Neural cell (in vitro differentiated cells): ENCODE results near the gene IPPK. TPM values are rescaled to one million over a fixed set of nuclear protein-coding genes. Genes with fewer than 3 reads are reported as not detected.

Source experiments
- H2AFZ ChIP-seq: fragments of 200-600, 300-800 bp; sonication (generic), shearing (Covaris generic); 2 replicates; pipeline ENCODE4 v1.6.0; 2014; ENCODE audit warnings: low read depth, mild to moderate bottlenecking, antibody characterized with exemption, low read length, moderate library complexity
- H3F3A ChIP-seq: fragments of 200-600 bp; shearing (Covaris generic); 2 replicates; pipeline ENCODE4 v1.6.1; 2016; ENCODE audit warnings: mild to moderate bottlenecking, moderate library complexity, mixed read lengths, antibody characterized with exemption, low read length; ENCODE audit not compliant: insufficient read depth, poor library complexity, severe bottlenecking
- H3K27ac ChIP-seq: fragments of 200-600, 300-800 bp; sonication (generic), shearing (Covaris generic); 2 replicates; pipeline ENCODE4 v1.5.1; 2014; ENCODE audit warnings: mild to moderate bottlenecking, low read length, moderate library complexity
- H3K27me3 ChIP-seq: fragments of 300-800, 200-600 bp; sonication (generic), shearing (Covaris generic); 2 replicates; pipeline ENCODE4 v1.6.0; 2014; ENCODE audit warnings: mild to moderate bottlenecking, low read depth, low read length, moderate library complexity; ENCODE audit not compliant: insufficient read depth
- H3K36me3 ChIP-seq: fragments of 300-800, 200-600 bp; sonication (generic), shearing (Covaris generic); 2 replicates; pipeline ENCODE4 v1.5.1; 2014; ENCODE audit warnings: mild to moderate bottlenecking, antibody characterized with exemption, low read length, moderate library complexity; ENCODE audit not compliant: insufficient read depth
- H3K4me2 ChIP-seq: fragments of 300-800, 200-600 bp; sonication (generic), shearing (Covaris generic); 2 replicates; pipeline ENCODE4 v1.6.0; 2014; ENCODE audit warnings: mild to moderate bottlenecking, low read length
- H3K4me3 ChIP-seq: fragments of 300-800, 200-600 bp; sonication (generic), shearing (Covaris generic); 2 replicates; pipeline ENCODE4 v1.5.1; 2014; ENCODE audit warnings: mild to moderate bottlenecking, low read length, moderate library complexity
- H3K79me2 ChIP-seq: fragments of 200-600 bp; shearing (Covaris generic); replicated peaks from 2 replicates; pipeline ENCODE4 v1.6.0; 2014; ENCODE audit warnings: mild to moderate bottlenecking, low read length, moderate library complexity; ENCODE audit not compliant: insufficient read depth
- H3K9ac ChIP-seq: fragments of 300-800, 200-600 bp; sonication (generic), shearing (Covaris generic); 2 replicates; pipeline ENCODE4 v1.6.1; 2016; ENCODE audit warnings: mild to moderate bottlenecking, low read length, mixed read lengths
- H3K9me2 ChIP-seq: fragments of 200-600 bp; shearing (Covaris generic); 2 replicates; pipeline ENCODE4 v1.6.1; 2016; ENCODE audit warnings: mild to moderate bottlenecking, low read length, mixed read lengths; ENCODE audit not compliant: insufficient read depth
- H3K9me3 ChIP-seq: fragments of 200-600, 300-800 bp; sonication (generic), shearing (Covaris generic); 2 replicates; pipeline ENCODE4 v1.6.1; 2016; ENCODE audit warnings: mild to moderate bottlenecking, mixed run types, low read length, moderate library complexity, mixed read lengths
- H4K20me1 ChIP-seq: fragments of 200-600 bp; shearing (Covaris generic); 2 replicates; pipeline ENCODE4 v1.6.1; 2016; ENCODE audit warnings: mild to moderate bottlenecking, mixed run types; ENCODE audit not compliant: insufficient read depth
- CTCF ChIP-seq: fragments of 450-650 bp; IDR thresholded peaks from 2 replicates; pipeline ENCODE4 v1.5.1; 2014; ENCODE audit warnings: antibody characterized with exemption, mild to moderate bottlenecking, moderate library complexity; ENCODE audit not compliant: poor library complexity, severe bottlenecking
- EP300 ChIP-seq: fragments of 450-650 bp; conservative IDR thresholded peaks from 2 replicates; pipeline ENCODE4 v1.6.1; 2014; ENCODE audit warnings: antibody characterized with exemption, mild to moderate bottlenecking, moderate library complexity; ENCODE audit not compliant: poor library complexity, severe bottlenecking
- EZH2 ChIP-seq: fragments of 200-600, 300-800 bp; shearing (Covaris generic), sonication (generic); IDR thresholded peaks from 2 replicates; pipeline ENCODE4 v1.6.1; 2014; ENCODE audit warnings: antibody characterized with exemption, low read length, borderline replicate concordance, mild to moderate bottlenecking; ENCODE audit not compliant: insufficient read depth, poor library complexity, severe bottlenecking
- MXI1 ChIP-seq: fragments of 450-650 bp; conservative IDR thresholded peaks from 2 replicates; pipeline ENCODE4 v1.6.1; 2014; ENCODE audit warnings: antibody characterized with exemption, mild to moderate bottlenecking; ENCODE audit not compliant: poor library complexity, severe bottlenecking
- POLR2AphosphoS5 ChIP-seq: IDR thresholded peaks from 2 replicates; pipeline ENCODE4 v1.6.1; 2012
- RAD21 ChIP-seq: fragments of 450-650 bp; conservative IDR thresholded peaks from 2 replicates; pipeline ENCODE4 v1.6.1; 2014; ENCODE audit warnings: antibody characterized with exemption, mild to moderate bottlenecking, moderate library complexity
- REST ChIP-seq: IDR thresholded peaks from 2 replicates; pipeline ENCODE4 v1.6.1; 2012; ENCODE audit warnings: borderline replicate concordance
- SMC3 ChIP-seq: fragments of 450-650 bp; conservative IDR thresholded peaks from 2 replicates; pipeline ENCODE4 v1.6.1; 2014; ENCODE audit warnings: antibody characterized with exemption, mild to moderate bottlenecking, moderate library complexity; ENCODE audit not compliant: poor library complexity
- TAF1 ChIP-seq: IDR thresholded peaks from 2 replicates; pipeline ENCODE4 v1.6.1; 2012; ENCODE audit warnings: low read depth
- polyA plus RNA-seq: library from polyadenylated mRNA; depleted of rRNA; stranded (reverse); fragments of >200 nt; gene quantifications from 2 replicates; pipeline ENCODE4 v1.2.3, GENCODE V29; 2014

Gene IPPK
- polyA plus RNA-seq, 1 donor from 2014 or later, result 34.3 TPM

GRCh38 chr9:92710368-92710767, 40.4 kb upstream of the IPPK start:
- no peaks in the 10 kb centered on the region for H3K9me3 ChIP-seq
- TF ChIP-seq POLR2AphosphoS5 (no peak), EP300 (no peak), REST (no peak), EZH2 (no peak), MXI1 (no peak), RAD21 (no peak), CTCF (no peak), TAF1 (no peak), SMC3 (no peak)
- H4K20me1 ChIP-seq, result no peaks in the 10 kb centered on the region
- H3K36me3 ChIP-seq, result peaks cover 5% of the 10 kb centered on the region
- no peak overlapping the region for H2AFZ ChIP-seq
- no peaks in the 10 kb centered on the region for H3K79me2 ChIP-seq
- no peak overlapping the region for H3K4me2 ChIP-seq
- no peak overlapping the region for H3K4me3 ChIP-seq
- H3K27ac ChIP-seq, result no peak overlapping the region
- H3K9ac ChIP-seq, result no peak overlapping the region
- no peaks in the 10 kb centered on the region for H3K27me3 ChIP-seq
- H3K9me2 ChIP-seq, result no peaks in the 10 kb centered on the region
- no peaks in the 10 kb centered on the region for H3F3A ChIP-seq

GRCh38 chr9:92709954-92710353, 40.0 kb upstream of the IPPK start:
- H2AFZ ChIP-seq, result no peak overlapping the region

More at GRCh38 chr9:92709954-92710353, 40.0 kb upstream of the IPPK start:
- H3K36me3 ChIP-seq, result peaks cover 5% of the 10 kb centered on the region
- no peaks in the 10 kb centered on the region for H3K27me3 ChIP-seq
- H3F3A ChIP-seq, result no peaks in the 10 kb centered on the region
- no peaks in the 10 kb centered on the region for H3K9me2 ChIP-seq
- no peak overlapping the region for H3K9ac ChIP-seq
- no peaks in the 10 kb centered on the region for H3K79me2 ChIP-seq
- H3K27ac ChIP-seq, result no peak overlapping the region
- no peak for TF ChIP-seq EZH2
- no peak for TF ChIP-seq SMC3
- TF ChIP-seq CTCF, result no peak
- no peak for TF ChIP-seq MXI1
- TF ChIP-seq REST, result no peak
- no peak for TF ChIP-seq TAF1
- no peak for TF ChIP-seq RAD21
- TF ChIP-seq POLR2AphosphoS5, result no peak
- TF ChIP-seq EP300, result no peak
- H3K9me3 ChIP-seq, result no peaks in the 10 kb centered on the region
- H3K4me3 ChIP-seq, result no peak overlapping the region
- H4K20me1 ChIP-seq, result no peaks in the 10 kb centered on the region
- H3K4me2 ChIP-seq, result no peak overlapping the region
